ENCODE measurements around the gene ASXL2.

GRCh38 chr2:25895018-25895417 is 16.7 kb upstream of the ASXL2 start:
- TF ChIP-seq POLR2A (IDR thresholded peaks at IDR 0.05) (no peak), CTCF (IDR thresholded peaks at IDR 0.05) (no peak), POLR2AphosphoS5 (IDR thresholded peaks at IDR 0.05) (no peak), EP300 (IDR thresholded peaks at IDR 0.05) (no peak)

Measured in suprapubic skin (tissue), 4 donors.